Loucy (cell line): ENCODE measurements around the gene RBP3.

Source experiments
- CTCF ChIP-seq: fragments of 200-600 bp; sonication (generic); conservative IDR thresholded peaks from 2 replicates; pipeline ENCODE4 v1.5.1; 2014; ENCODE audit warnings: mild to moderate bottlenecking, antibody characterized with exemption, low read length
- EZH2phosphoT487 ChIP-seq: fragments of 200-600 bp; IDR thresholded peaks from 2 replicates; pipeline ENCODE4 v1.6.1; 2018; ENCODE audit warnings: antibody characterized with exemption, mild to moderate bottlenecking, moderate library complexity, borderline replicate concordance

DNA sequence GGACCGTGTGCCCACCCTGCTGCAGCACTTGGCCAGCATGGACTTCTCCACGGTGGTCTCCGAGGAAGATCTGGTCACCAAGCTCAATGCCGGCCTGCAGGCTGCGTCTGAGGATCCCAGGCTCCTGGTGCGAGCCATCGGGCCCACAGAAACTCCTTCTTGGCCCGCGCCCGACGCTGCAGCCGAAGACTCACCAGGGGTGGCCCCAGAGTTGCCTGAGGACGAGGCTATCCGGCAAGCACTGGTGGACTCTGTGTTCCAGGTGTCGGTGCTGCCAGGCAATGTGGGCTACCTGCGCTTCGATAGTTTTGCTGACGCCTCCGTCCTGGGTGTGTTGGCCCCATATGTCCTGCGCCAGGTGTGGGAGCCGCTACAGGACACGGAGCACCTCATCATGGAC is 1.4 kb downstream of the RBP3 start:
- TF ChIP-seq CTCF (no peak), EZH2phosphoT487 (no peak)
